HT-29 (cell line): ENCODE data around the gene EPB41L4A. TPM values are rescaled to one million over a fixed set of nuclear protein-coding genes. Genes with fewer than 3 reads are reported as not detected.

ENCODE experiments used
- DNase-seq: peaks from one replicate; pipeline ENCODE4 v3.0.0-alpha.2; 2015; ENCODE audit warnings: low spot score
- total RNA-seq: library from RNA; depleted of rRNA; stranded (reverse); fragments of >200 nt; shearing (Covaris generic); gene quantifications from 2 replicates; pipeline ENCODE4 v1.2.3, GENCODE V29; 2014

Gene EPB41L4A
- total RNA-seq, 1 experiment from 2014 or later: 0.48 TPM

DNA sequence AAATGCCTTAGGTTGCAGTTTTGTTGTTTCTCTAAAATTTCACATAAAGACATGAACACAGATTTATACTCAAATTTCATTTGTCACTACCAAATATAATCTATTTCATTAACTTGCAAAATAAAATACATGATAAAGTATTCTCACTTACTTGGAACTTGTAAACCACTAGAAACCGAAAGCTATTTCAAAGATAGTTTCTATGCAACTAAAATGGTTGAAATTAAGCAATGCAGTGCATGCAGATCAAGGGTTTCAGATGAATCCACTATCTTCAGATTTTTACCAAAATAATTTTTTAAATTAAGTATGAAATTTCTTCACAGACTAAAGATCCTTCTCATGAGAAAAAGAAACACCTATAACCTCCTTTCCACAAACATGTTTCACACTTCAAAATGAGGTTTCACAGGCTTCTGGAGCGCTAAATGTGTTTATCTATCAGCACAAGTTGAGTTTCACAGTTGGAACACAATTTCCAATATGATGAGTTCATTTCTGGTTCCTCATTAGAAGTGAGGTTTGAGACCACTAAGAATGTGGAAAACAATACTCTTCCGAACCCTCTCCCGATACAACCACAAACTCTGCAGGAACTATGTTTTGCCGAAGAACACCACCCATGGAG, 63.9 kb downstream of the EPB41L4A start:
- DNase-seq: no peak

DNA sequence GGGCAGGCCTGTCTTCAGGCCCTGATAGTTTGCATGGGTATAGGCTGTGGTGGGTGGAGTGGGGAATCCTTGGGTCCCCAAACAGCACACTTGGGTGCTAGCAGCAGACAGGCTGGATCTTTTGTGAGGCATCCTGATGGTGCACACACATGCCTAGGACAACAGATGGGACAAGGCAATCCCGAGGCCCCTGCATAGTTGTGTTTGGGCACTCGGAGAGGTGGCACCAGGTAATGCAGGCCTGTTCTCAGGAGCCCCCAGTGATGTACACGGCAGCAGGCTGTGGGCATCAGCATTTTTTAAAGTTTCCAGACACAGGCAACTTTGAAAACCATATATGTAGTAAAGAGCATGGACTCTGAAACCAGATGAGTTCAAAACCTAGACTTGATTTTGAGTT, 65.4 kb downstream of the EPB41L4A start:
- DNase-seq: no peak

DNA sequence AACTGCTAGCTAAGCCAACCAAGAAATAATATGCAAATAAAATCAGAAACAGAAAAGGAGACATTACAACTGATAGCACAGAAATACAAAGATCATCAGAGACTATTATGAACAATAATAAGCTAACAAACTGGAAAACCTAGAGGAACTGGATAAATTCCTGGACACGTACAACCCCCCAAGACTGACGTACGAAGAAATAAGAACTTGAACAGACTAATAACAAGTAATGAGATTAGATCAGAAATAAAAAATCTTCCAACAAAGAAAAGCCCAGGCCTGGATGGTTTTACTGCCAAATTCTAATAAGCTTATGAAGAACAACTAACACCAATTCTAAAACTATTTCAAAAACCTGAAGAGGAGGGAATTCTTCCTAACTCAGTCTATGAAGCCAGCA, 67.9 kb downstream of the EPB41L4A start:
- no peak for DNase-seq

DNA sequence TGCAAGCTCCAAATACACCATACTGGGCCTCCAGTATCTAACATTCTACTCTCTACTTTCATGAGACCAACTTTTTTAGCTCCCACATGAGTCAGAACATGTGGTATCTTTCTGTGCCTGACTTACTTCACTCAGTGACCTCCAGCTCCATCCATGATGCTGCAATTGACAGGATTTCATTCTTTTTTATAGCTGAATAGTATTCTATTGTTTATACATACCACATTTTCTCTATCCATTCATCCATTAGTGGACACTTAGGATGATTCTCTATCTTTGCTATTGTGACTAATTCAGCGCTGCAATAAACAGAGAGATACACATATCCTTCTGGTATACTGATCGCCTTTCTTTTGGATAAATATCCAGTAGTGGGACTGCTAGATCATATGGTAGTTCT, 68.5 kb downstream of the EPB41L4A start:
- no peak for DNase-seq

DNA sequence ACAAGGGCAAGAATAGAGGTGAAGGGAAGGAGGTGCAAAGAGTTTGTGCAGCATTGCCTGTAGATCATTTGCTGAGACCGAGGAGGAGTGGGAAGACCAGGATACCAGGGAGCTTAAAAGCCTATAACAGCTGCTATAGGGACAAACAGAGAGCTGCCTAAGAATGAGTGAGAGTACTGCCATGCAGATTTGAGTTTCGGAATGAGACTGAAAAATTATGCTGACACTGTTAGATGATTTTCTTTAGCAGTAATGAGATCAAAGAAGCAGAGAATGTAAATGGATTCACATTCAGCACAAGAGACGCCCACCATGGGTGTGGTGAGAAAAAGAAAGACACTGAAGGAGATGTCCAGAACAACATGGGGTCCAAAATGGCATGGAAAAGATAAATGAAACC, 69.7 kb downstream of the EPB41L4A start:
- no peak for DNase-seq

DNA sequence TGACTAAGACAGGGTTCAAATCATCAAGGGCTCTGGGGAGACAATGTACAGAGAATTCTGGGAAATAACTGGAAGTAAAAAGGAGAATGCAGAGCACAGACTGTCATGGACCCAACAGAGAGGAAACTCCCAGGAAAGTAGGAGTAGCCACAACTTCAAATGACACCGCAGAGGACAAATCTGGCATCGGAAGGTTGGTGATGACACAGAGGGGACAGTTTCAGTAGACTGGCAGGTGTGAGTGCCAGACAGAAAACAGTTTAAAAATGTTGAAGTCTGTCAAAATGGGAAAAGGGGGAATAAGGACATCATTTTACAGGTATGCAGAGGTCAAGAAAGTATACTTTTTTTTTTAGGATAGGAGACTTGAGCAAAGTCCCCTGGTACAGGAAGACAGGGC, 70.2 kb downstream of the EPB41L4A start:
- DNase-seq: no peak

DNA sequence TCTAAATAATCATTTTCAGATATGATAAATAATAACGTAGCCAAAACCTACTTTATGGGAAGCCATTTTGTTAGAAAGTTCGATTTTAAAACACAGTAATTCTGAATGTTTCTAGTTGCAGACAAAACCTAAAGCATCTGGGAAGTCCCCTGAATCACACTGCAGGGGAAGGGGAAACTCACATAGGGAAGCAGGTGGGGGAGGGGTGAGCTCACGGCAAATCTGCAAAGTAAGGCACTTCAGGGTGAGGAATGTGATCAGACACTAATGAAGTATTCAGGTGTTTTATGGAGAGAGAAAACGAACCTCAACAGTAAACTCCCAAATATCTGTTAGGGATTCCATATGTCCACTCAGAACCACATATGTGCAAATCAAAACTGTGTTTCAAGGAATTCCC, 70.7 kb downstream of the EPB41L4A start:
- no peak for DNase-seq

DNA sequence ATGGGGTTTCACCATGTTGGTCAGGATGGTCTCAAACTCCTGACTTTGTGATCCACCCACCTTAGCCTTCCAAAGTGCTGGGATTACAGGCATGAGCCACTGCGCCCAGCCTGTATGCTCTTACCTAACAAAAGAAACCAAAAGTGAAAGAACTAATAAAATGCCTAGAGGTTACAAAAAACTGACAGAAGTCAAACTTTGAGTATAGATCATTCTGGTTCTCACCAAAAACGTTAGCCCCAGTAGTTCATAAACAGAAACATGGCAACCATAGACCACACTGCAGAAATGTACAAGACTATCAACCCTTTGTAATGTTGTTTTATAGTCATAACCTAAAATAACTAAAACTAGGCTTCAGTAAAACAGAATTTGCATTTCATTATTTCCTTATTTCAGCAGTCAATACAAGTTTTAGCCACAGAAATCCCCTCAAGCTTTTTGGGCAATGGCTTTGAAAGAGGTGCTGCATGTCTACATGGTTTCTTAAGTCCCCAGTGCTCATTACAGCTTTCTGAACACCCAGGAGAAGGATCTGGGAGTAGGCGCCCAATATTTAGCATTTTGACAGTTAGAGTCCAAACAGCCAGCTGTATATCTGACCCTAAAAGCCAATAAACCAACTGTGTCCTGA, 72.5 kb downstream of the EPB41L4A start:
- no peak for DNase-seq

DNA sequence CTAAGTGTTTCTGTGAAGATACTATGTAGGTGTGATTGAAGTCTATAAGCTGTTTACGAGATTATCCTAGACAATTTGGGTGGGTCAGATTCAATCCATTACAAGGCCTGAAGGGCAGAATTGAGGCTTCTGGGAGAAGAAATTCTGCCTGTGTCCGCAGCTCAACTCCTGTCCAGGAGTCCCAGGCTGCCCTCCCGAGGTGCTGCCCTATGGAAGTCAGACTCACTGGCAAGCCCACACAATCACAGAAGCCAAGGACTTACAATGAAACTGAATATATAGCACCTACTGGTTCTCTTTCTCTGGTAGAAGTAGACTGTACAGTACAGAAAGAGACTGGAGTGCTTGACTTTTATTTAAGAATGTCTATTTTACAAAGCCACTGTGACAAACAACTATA, 74.5 kb downstream of the EPB41L4A start:
- no peak for DNase-seq

DNA sequence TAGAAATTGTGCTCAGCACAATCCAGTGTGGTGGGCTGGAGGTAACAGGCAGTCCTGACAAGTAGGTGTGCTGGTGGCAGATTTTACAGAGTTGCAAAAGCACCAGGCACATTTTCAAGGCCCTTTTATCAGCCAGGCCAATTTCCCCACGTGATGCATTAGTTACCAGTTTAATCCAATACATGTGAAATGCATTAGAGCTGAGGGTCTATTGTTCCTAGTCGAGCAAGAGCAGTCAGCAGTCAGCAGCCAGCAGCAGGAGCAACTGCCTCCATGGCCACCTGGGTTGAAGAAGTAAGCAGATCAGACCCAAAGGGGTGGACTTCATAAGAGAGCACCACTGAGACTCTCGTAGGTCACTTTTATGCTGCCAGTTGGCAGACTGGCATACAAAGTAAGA, 76.7 kb downstream of the EPB41L4A start:
- no peak for DNase-seq

DNA sequence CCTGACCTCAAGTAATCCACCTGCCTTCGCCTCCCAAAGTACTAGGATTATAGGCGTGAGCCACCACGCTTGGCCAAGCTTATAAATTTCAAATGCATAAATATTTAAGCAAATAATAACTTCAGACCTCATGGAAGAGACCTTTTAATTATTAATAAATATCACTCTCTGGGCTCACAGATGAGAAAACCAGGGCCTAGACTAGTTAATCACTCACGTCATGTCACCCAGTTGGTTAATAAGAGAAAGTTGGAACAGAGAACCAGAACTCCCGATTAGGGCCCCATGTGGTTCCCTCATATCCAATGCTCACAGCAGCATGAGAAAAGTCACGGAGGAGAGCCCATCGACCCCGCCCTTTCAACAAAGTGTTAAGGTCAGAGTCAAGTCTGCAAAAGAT, 79.3 kb downstream of the EPB41L4A start:
- no peak for DNase-seq

DNA sequence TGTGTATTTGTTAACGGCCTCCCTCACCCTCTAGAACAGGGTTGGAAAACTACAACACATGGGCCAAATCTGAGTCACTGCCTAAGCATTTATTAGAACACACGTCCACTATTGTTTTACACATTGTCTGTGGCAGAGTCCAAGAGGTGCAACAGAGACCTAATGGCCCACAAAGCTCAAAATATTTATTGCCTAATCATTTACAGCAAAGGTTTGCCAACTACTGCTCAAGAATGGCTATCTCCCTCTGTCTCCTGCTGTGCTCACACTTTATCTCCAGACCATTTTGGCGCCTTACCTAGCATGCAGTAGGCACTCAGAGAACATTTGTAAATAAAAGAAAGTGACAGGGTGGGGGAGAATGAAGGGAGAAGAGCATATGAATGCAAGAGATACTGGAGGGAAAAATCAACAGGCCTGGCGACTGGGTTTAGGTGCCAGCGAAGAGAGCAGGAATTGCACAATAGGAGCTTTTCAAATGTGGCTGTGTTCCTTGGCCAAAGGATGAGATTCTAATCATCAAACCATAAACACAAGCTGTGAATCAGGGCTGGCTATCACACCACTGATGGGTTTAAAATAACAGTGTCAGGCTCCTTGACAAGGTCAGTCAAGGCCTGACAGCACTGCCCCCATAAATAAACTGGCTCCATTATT, 80.3 kb downstream of the EPB41L4A start:
- no peak for DNase-seq

DNA sequence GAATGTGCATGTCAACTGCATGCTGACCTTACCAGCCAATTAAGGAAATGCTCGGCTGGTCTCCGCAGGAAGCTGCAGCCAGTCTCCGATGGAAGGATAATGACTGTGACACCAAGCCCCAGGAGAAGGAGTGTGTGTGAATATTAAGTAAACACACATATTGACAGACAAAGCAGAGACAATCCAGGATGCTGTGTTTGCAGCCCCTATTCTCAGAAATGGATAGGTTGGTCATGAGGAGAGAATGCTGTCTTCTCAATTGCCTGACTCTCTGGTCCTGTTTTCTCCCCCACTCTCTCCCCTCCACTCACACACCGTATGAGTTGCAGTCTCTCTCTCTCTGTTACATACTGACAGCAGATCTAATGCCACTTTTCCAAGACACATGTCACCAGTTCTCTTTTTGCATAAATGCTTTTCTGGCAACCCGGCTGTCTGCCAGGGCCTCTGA, 85.7 kb downstream of the EPB41L4A start:
- DNase-seq: no peak

DNA sequence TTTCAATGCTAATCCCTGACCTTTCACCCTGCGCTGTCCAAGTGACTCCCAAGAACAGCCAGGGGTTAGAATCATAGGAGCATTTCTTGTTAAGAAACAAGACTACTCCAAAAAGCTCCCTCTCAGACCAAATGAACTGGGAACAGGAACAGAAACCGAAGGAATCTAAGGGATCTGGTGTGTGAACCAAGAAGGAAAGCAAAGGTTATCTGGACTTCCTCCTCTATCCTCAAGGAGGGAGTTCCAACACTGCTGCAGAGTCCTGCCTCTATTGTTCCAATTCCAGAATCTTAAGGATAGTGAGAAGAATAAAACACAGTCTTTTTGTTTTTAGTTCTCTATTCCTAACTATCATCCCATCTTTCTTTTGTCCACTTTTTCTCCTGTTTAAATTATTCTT, 87.2 kb downstream of the EPB41L4A start:
- DNase-seq: no peak

DNA sequence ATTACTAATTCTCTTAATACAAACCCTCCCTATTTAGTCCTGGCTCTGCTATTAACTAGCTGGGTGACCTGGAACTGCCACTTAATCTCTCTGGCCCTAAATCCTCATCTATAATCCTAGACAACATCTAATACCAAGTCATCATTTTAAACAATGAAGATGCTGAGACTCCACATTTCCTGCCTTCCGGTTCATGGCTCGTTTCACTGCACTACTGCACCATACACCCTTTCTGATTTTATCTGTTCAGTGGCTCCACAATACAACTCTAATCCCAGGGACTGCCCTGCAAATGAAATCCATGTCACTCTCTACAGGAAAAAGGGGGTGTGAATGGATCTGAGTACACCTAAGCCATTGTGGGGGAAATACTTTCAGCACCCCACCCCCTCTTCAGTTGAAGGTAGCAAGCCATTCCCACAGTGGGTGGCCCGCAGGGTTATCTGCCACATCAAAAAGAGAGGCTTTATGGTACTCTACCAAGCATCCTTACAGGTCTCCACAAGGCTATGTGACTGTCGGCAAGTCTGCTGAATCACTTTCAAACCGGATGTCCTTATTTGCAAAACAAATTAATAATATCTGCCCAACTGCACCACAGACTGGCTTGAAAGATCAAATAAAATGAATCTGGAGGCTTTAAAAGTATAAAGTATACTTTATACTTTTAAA, 89.5 kb downstream of the EPB41L4A start:
- DNase-seq: no peak

DNA sequence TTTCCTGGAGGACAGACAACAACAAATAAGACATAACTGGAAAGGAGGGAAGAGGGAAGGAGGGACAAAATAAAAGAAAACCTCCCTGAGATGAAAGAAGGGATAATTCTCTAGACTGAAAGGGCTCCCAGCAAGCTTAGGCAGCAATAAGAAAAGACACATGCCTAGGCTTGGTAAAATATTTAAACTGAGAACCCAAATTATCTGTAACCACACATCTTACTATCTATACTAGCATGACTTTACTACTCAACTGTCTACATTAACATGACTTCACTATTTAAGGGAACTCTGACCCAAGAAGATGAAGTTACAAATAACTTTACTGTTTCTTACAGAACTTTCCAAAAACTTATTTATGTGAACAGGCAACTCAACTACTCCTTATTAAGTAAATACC, 95.9 kb downstream of the EPB41L4A start:
- DNase-seq: no peak

DNA sequence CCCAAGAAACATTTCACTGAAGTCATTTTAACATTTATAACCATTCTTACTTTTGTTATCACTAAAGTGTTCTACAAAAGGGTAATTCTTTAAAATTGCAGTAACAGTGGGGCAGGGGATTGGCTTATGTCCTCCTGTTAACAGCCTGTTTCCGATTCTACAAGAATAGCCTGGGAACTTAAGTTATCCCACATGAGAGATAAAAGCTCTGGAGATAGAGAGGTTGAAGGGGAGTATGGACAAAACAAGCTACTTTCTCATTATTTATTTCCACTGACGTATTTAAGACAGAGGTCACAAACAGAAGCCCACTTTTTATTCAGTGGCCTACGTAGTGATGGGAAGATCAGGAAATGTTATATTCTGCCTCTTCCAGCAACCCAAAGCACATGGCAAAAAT, 98.7 kb downstream of the EPB41L4A start:
- DNase-seq: no peak

DNA sequence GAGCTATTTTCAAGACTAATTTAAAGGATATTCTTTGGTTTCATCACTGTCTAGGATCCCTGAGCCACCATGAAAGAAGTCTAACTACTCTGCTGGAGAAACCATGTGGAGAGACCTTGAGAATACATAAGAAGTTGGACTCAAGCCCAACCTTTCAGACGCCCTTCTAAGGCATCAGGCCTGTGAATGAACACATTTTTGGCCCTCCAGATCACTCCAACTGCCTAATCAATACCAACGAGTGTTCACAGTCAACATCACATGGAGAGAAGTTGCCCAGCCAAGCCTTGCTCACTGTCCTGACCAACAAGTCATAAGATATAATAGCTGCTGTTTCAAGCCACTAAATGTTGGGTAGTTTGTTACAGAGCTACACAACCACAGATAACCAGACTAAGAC, 100.7 kb downstream of the EPB41L4A start:
- DNase-seq: no peak

DNA sequence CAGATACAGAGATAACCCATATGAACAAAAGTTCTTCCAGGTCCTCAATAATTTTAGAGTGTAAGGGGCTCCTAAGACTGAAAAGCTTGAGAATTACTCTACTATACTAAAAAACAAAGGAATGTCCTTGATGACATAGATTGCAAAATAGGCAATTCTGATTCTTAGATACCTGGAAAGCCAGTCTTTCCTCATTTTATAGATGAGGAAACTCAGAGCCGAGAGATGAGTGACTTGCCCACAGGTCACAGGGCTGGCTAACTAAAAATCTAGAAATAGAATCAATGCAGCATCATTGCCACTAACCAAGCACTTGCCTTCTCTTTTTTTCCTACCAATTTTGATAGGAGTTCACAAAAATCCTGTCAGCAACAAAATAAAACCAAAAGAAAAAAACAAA, 101.2 kb downstream of the EPB41L4A start:
- DNase-seq: no peak

DNA sequence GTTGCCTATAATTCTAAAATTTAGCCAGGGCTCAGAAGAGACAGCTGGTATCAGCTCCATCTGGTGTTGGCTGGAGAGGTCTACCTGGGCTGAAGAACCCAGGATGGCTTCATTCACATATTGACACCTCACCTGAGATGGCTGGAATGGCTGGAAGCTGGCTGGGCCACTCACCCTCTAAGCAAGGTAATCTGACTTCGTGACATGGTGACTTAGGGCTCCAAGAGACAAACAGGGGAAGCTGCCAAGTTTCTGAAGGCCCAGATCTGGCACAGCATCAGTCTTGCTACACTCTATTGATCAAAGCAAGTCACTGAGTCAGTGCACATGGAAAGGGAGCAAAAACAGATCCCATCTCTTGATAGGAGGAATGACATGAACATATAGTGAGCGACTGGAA, 102.3 kb downstream of the EPB41L4A start:
- no peak for DNase-seq

DNA sequence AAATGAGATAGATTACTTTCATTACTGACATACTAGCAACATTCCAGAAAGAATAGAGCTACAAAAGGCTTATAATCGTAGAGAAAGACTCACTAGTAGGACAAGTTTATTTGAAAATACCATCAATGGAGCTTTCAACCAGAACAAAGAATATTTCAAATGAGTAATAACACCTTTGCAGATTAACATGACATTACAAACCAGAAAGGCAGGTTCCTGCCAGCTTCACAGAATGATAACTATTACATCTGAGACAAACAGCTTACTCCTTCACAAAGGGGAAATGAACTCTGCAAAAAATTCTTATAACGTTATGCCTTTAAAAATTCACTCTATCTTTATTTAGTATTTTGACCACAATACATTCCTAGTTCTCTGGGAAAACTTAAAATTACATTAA, 103.1 kb downstream of the EPB41L4A start:
- DNase-seq: no peak
